ENCODE data around the gene TSSK6. TPM values are rescaled to one million over a fixed set of nuclear protein-coding genes. Genes with fewer than 3 reads are reported as not detected.

TSSK6 gene
- total and polyA plus RNA-seq, 10 of the 15 experiments (the other 5 are each of a cell fraction or from before 2014, with no cell fraction given), result 0.06 to 3.6 (median 0.98) TPM; not detected in 2

- POLR2A ChIA-PET, result no interaction called here
- RAD21 ChIA-PET (ENCODE audit: unreplicated experiment), result no interaction called here
- SMC1A ChIA-PET (ENCODE audit: uncharacterized antibody, unreplicated experiment), result interaction anchor here (0.5 to 1.2 kb wide), 2 partner anchors 36 to 53 kb away, joined by 3 to 4 read pairs; no protein-coding TSS in a partner anchor
- no peak for DNase-seq (ENCODE audit: low read depth, low spot score)
- Histone ChIP-seq H3K27ac (ENCODE audit: control insufficient read depth, insufficient read depth) (no peak overlapping the region), H3K9me3 (replicated peaks; ENCODE audit: control insufficient read depth, insufficient read depth, low read length) (no peaks in the 10 kb centered on the region), H3K4me2 (ENCODE audit: control insufficient read depth, insufficient read depth) (no peak overlapping the region), H2AFZ (ENCODE audit: control insufficient read depth, low read depth, low read length) (no peak overlapping the region), H4K20me1 (ENCODE audit: control insufficient read depth, insufficient read depth) (no peaks in the 10 kb centered on the region), H3K27me3 (replicated peaks in 1 of 2; ENCODE audit: control insufficient read depth in 2 of 2, insufficient read depth in 2 of 2, low read length in 1 of 2) (no peaks in the 10 kb centered on the region), H3K36me3 (ENCODE audit: control insufficient read depth in 2 of 2, insufficient read depth in 2 of 2, low read length in 1 of 2) (peaks cover 0 to 3% of the 10 kb centered on the region in 2 experiments; a peak in 3 of 4 replicates), H3K9ac (ENCODE audit: control insufficient read depth, insufficient read depth, low read length) (no peak overlapping the region), H3K4me3 (no peak overlapping the region), H3K79me2 (ENCODE audit: control insufficient read depth, insufficient read depth, low read length) (no peaks in the 10 kb centered on the region), H3K4me1 (ENCODE audit: control insufficient read depth, insufficient read depth, low read length) (no peaks in the 10 kb centered on the region)
- no peak for ATAC-seq
- no peak for FAIRE-seq
- 93% methylated on average over 26 of the region's 26 CpGs for WGBS (ENCODE audit: insufficient coverage, insufficient replicate concordance, low lambda C conversion rate, missing lambda C conversion rate)
- CTCF ChIA-PET, result no interaction called here
- no TSS peak for BruUV-seq (replicated peaks)
- intact Hi-C loops (cut with micrococcal nuclease; ENCODE audit: unreplicated experiment) (no loop called here), in situ Hi-C loops (cut with MboI) (no loop called here)
- TF ChIP-seq ZNF24 (IDR thresholded peaks at IDR 0.05) (no peak), NBN (IDR thresholded peaks at IDR 0.05) (no peak), ZSCAN29 (IDR thresholded peaks at IDR 0.05) (no peak), CREB1 (IDR thresholded peaks at IDR 0.05; ENCODE audit: low read depth) (no peak), PML (IDR thresholded peaks at IDR 0.05; ENCODE audit: low read length) (no peak), POU2F2 (IDR thresholded peaks at IDR 0.05; ENCODE audit: borderline replicate concordance, low read depth, low read length) (no peak), ZNF217 (IDR thresholded peaks at IDR 0.05) (no peak), HDAC2 (IDR thresholded peaks at IDR 0.05) (no peak), SREBF1 (IDR thresholded peaks at IDR 0.05; ENCODE audit: low read length) (no peak), BMI1 (IDR thresholded peaks at IDR 0.05; ENCODE audit: borderline replicate concordance) (no peak), RAD51 (IDR thresholded peaks at IDR 0.05) (no peak), NFXL1 (IDR thresholded peaks at IDR 0.05; ENCODE audit: borderline replicate concordance) (no peak), MYB (IDR thresholded peaks at IDR 0.05; ENCODE audit: borderline replicate concordance, low read depth, low read length) (no peak), RBBP5 (conservative IDR thresholded peaks at IDR 0.05) (no peak), E2F8 (IDR thresholded peaks at IDR 0.05; ENCODE audit: low read depth, partially characterized antibody) (no peak)
- TF ChIP-seq, protein P1, sequence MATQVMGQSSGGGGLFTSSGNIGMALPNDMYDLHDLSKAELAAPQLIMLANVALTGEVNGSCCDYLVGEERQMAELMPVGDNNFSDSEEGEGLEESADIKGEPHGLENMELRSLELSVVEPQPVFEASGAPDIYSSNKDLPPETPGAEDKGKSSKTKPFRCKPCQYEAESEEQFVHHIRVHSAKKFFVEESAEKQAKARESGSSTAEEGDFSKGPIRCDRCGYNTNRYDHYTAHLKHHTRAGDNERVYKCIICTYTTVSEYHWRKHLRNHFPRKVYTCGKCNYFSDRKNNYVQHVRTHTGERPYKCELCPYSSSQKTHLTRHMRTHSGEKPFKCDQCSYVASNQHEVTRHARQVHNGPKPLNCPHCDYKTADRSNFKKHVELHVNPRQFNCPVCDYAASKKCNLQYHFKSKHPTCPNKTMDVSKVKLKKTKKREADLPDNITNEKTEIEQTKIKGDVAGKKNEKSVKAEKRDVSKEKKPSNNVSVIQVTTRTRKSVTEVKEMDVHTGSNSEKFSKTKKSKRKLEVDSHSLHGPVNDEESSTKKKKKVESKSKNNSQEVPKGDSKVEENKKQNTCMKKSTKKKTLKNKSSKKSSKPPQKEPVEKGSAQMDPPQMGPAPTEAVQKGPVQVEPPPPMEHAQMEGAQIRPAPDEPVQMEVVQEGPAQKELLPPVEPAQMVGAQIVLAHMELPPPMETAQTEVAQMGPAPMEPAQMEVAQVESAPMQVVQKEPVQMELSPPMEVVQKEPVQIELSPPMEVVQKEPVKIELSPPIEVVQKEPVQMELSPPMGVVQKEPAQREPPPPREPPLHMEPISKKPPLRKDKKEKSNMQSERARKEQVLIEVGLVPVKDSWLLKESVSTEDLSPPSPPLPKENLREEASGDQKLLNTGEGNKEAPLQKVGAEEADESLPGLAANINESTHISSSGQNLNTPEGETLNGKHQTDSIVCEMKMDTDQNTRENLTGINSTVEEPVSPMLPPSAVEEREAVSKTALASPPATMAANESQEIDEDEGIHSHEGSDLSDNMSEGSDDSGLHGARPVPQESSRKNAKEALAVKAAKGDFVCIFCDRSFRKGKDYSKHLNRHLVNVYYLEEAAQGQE (IDR thresholded peaks at IDR 0.05; ENCODE audit: low read depth, low read length), result no peak
- TF ChIP-seq, protein P2, sequence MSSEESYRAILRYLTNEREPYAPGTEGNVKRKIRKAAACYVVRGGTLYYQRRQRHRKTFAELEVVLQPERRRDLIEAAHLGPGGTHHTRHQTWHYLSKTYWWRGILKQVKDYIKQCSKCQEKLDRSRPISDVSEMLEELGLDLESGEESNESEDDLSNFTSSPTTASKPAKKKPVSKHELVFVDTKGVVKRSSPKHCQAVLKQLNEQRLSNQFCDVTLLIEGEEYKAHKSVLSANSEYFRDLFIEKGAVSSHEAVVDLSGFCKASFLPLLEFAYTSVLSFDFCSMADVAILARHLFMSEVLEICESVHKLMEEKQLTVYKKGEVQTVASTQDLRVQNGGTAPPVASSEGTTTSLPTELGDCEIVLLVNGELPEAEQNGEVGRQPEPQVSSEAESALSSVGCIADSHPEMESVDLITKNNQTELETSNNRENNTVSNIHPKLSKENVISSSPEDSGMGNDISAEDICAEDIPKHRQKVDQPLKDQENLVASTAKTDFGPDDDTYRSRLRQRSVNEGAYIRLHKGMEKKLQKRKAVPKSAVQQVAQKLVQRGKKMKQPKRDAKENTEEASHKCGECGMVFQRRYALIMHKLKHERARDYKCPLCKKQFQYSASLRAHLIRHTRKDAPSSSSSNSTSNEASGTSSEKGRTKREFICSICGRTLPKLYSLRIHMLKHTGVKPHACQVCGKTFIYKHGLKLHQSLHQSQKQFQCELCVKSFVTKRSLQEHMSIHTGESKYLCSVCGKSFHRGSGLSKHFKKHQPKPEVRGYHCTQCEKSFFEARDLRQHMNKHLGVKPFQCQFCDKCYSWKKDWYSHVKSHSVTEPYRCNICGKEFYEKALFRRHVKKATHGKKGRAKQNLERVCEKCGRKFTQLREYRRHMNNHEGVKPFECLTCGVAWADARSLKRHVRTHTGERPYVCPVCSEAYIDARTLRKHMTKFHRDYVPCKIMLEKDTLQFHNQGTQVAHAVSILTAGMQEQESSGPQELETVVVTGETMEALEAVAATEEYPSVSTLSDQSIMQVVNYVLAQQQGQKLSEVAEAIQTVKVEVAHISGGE (CRISPR knock-in tag; IDR thresholded peaks at IDR 0.05), result no peak
These were observed 46.8 kb upstream of the TSSK6 start for GRCh38 chr19:19561946-19562664.

All from GM12878 (cell line).